NB4 (cell line): Measurements from ENCODE around the gene RAPGEF5.

Experiments used
- CTCF ChIP-seq: IDR thresholded peaks from one replicate; pipeline ENCODE4 v1.5.1; 2012; ENCODE audit warnings: low read depth, low read length
- MAX ChIP-seq: IDR thresholded peaks from 2 replicates; pipeline ENCODE4 v1.6.1; 2011; ENCODE audit warnings: low read depth, low read length
- MYC ChIP-seq: IDR thresholded peaks from 2 replicates; pipeline ENCODE4 v1.6.1; 2011; ENCODE audit warnings: low read depth, low read length
- POLR2A ChIP-seq: IDR thresholded peaks from 2 replicates; pipeline ENCODE4 v1.6.1; 2011; ENCODE audit warnings: mild to moderate bottlenecking; ENCODE audit not compliant: insufficient read length; ENCODE audit errors: extremely low read depth

GRCh38 chr7:22281481-22281880, 75.5 kb downstream of the RAPGEF5 start:
- TF ChIP-seq CTCF (no peak), MAX (no peak), POLR2A (no peak), MYC (no peak)
